SHP77 (cell line): ENCODE data around the gene POMT2.

Source experiments
- DNase-seq, 2 experiments: peaks; one replicate each; lab custom pipeline; 2025; lab: John Stamatoyannopoulos, UW

The POMT2 gene

DNA sequence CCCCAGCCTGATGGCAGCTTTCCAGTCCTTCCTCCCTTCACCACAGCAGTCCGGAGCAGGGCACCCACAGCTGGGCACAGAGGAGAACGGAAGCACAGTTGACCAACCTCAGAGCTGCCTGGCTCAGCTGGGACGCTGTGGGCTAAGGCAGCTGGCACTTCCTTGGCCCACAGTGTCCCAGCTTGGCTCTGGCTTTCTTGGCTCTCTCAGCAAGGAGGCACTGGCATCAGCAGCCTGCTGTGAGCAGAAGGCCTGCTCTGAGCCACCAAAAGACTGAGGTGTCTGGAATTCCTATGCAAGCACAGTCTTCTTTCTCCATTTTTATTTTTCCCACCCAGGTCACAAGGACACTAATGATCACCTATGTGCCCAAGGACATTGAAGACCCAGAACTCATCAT is 82.3 kb downstream of the POMT2 start:
- DNase-seq: no peak

DNA sequence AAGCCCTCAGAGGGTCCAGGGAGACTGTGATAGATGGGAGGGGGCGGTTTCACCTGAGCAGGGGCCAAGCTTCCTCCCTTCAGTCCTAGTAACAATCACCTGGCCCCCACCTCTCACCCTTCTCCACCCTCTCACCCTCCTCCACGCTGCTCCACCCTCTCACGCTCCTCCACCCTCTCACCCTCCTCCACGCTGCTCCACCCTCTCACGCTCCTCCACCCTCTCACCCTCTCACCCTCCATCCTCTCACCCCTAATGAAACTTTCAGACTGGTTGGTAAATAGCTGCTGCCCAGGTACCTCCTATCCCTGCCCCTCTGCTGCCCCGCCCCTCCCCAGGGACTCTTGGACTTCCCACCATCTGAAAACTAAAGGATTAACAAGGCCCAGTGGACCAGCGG is 83.9 kb downstream of the POMT2 start:
- no peak for DNase-seq

DNA sequence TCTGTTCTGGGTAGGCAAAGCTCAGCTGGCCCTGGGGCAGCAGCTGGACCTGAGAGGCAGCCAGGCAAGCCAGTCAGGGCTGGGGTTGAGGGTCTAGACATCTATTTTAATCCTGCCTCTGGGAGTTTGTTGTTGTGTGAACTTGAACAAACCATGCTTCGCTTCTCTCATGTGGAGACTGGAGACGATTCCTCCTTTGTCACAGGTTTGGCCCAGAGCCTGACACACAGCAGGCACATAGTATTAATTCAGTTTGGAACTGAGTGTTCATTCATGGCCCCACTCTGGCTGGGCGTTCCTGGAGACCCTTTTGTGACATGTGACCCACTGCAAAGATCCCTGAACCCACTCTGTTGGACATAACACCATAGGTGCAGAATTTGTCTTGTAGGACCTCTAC is 89.0 kb downstream of the POMT2 start:
- DNase-seq: no peak

DNA sequence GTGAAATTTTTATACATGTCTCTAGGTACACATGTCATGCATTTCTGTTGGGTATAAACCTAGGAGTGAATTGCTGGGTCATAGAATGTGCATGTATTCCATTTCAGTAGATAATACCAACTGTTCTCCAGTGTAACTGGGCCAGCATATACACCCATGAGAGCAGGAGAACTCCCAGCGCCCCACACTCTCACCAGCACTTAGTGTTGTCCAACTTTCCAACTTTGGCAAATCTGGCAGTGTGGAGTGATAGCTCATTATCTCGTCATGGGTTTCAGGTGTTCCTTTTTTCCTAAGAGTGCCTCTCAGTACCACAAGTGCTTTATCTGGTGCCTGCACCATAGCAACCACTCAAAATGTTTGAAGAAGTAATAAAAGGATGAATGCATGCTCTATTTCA is 89.8 kb downstream of the POMT2 start:
- no peak for DNase-seq

DNA sequence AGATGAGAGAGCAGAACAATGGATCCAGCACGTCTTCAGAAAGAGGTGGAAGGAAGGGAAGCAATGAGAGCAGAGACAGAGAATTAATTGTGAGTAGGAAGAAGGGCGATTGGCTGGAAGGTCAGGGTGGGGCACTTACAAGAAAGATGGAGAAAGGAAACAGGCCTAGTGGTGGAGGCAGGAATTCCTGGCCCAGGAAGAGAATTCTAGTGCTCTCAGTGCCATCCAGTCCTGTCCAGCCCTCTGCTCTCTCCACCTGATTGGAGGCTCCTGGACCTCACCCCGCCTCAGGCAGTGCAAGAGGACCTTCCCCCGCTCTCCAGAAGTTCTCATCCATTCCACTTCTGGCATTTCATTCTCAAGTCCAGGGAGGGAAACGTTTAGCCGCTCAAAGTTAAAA is 92.6 kb downstream of the POMT2 start:
- no peak for DNase-seq

DNA sequence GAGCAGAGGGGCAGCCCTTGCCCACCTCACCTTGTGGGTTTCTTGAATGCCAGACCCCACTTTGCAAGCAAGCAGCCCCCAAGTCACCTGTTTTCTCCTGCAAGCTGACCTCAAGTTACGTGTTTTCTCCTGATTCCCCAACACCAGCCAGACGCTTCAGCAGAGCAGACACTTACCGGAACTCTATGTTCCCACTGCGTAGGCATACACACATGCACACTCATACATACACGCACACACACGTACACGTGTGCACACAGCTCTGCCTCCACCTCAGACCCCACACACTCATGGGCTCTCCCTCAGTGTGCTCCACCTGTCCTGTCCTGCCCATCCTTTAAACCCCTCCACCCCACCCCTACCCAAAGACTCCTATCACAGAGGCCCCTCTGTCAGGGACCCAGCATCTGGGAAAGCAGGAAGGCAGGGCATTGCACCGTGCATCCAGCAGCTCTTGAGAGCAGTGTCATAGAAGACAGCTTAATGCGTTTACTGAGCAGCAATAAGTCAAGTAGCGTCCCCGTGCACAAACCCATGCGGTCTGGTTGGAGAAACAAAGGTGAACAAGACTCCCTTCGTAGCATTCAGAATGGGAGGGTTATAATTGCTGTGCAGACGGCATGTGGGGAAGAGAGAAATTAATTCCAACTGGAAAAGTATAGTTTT is 94.7 kb downstream of the POMT2 start:
- no peak for DNase-seq

DNA sequence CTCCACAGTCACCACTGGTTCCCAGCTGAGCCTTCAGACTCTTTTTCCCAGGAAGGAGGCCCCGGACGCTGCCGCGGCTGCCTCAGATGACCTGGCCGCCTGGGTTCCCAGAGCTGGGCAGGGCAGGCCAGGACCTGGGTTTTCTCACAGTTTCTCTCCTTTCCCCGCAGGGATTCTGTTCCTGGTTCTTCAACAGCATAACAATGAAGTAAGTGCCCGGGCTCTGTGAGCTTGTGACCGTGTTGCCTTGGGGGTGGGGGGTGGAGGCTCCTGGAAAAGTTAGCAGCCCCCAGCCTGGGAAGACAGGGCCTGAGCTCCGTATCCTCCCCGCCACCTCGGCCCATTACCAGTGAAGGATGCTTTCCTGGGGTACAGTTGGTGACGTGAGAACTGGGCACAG is 95.4 kb downstream of the POMT2 start:
- DNase-seq: no peak
